Amygdala (tissue), 56 donors: ENCODE results near the gene PTPRG.

ENCODE experiments used
- DNase-seq, 56 donors: peaks; one replicate each; lab custom pipeline; 2025; lab: John Stamatoyannopoulos, UW

Gene PTPRG

DNA sequence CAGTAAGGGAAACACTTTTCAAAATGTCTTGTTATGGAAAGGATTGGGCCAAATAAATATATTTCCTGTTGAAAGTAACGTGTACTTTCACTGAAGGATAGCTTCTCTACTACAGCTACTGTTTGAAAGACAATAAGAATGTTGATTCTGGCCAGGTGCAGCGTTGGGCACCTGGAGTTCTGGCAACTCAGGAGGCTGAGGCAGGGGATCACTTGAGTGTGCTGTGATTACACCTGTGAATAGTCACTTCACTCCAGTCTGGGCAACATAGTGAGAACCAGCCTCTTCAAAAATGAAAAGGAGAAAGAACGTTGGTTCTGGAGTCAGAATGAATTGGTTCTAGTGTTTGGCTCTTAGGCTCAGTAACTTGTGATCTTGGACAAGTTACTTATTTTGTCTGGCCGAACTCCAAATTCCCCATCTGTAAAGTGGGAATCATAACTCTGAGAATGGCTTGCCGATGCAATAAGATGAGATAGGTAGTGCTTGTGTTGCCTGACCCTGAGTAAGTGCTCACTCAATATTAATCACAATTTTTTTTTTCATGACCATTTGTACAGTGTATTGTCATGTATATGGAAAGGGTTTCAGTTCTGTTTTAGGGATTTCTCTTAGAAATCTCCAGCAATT, 310.8 kb downstream of the PTPRG start:
- DNase-seq: no peak

DNA sequence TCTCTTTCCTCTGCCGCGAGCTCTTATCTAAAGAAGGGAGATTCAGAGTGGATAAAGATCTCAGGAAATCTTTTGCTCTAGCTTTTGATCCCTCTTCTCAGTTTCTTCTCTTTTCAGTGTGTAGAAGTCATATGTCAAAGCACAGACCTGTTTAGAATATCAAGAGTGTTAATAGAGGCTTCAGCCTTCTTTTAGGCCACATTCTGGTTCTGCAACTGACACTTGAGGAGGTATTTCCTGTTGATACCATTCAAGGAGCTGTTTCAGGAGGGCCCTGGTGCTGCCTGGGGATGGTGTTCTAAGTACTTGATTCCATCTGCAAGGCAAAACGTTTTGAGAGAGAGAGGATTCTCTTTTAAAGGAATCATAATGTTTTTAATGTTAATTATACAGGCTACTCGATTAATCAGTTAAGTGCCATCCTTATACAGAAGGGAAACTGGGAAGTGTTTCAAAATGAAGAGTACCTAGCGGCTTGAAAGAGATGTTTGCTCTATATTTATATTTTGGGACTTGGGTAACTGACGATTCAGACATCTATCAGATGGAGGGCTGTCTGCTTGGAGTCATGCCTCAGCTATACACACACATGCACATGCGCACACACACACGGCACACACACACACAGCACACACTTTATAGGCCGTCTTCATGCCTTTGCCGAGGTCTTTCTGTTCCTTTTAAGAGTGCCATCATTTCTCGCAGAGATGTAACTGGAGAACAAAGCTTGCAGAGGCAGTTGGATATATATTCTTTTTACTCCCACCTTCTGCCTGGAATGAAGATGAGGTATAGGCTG, 313.9 kb downstream of the PTPRG start:
- no peak for DNase-seq

DNA sequence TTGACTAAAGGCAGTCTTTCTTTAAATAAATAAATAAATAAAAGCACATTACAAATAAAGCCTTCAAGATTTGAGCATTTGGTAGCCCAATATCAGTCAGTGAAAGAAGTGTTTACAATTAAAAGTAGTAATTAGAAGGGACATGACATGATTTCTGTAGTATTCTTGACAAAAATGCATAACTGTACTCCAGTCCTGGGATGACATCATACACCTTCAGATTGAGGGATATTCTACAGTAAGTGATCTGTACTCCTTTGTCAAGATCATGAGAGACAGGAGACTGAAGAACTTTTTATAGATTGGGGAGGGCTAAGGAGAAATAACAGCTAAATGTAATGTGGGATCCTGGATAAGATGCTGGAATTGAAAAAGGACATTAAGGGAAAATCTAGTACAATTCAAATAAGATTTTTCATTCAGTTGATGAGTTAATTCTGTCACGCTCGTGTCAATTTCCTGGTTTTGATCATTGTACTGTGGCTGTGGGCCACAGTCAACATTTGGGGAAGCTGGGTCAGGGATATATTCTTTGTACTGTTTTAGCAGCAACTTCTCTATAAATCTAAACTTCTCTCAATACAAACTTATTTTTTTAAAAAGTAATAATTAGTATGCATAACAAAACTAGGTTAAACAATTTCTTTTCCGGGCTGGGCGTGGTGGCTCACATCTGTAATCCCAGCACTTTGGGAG, 314.8 kb downstream of the PTPRG start:
- no peak for DNase-seq

DNA sequence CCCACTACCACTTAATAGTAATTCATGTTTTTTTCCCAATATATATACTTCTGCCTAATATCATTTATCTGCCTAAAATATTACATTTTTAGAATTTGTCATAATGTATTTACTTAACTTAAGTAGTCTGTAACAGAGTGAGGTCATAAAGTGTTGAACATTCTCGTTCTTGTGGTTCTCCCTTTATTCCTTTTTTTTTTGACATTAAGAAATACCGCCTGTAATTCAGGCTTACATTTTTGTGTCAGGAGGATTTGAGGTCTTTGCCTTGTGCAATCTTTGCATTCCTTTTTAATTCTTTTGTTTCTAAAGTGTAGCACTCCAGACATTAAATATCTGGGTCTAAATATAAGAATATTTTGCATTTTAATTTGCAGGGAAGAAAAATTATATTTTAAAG, 315.4 kb downstream of the PTPRG start:
- DNase-seq: no peak

DNA sequence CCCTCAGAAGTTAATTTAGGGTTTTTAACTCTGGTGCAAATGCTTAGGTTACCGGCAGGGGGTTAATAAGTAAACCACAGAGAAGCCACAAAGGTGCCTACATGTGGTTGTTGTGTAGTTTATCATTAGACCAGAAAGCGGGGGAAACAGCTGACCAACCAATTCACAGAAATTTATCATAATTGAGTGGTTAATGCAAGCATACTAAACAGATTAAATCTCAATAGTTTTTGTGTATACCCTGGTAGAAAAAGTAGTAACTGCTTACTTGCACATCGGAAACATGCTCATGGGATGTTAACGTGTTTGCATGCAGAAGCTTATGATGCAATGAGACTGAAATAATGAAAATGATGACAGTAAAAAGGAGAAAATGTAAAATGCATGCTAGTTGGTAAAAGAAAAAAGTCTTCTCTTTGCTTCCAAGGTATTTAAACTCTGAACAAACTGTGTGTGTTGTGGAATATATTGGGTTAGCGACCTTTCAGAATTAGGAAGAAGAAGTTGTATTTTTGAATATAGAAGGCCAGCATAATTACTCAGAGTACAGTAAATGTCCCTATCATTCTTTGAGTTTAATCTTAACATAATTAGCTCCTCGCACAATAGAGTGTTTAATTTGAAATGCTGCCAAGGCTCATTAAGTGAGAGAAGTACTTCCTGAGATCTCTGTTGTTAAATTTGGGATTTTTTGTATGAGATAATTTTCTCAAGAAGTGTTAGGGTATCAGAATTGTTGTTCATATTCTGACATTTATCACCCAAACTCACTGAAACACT, 316.2 kb downstream of the PTPRG start:
- no peak for DNase-seq

DNA sequence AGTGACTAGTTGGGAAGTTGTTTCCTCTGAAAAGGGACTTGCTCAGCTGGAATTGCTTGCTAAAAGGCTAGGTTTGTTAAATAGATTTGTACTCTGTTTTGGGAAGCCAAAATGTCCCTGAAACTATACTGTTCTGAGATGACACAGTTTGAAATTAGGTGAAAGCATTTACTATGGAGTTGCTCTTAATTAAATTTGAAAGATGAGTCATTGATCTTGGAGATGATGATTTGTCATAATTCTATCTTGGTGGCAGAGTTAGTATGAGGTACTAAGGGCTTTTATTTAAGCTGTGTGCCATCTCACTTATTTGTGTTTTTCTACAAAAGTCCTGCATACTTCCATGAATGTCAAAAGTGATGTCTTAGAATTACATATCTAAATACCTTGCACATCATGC, 320.9 kb downstream of the PTPRG start:
- no peak for DNase-seq

DNA sequence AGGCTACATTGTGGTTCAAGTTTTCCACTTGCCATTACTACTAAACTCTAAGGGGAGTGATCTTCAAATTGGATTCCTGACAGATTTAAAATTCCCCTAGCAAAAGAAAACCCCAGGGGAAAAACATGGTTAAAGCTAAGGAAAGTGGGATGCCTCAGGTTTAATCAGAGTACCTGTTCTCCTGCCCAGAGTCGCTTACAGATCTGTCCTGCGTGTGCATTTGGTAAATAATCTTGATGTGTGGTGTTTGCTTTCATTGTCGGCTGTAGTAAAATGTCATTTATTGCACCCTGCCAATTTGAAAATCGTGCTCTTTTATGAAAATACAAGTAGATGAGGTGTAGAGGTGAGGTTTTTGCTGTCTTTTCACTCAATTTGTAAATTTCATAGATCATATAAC, 323.4 kb downstream of the PTPRG start:
- DNase-seq: no peak

DNA sequence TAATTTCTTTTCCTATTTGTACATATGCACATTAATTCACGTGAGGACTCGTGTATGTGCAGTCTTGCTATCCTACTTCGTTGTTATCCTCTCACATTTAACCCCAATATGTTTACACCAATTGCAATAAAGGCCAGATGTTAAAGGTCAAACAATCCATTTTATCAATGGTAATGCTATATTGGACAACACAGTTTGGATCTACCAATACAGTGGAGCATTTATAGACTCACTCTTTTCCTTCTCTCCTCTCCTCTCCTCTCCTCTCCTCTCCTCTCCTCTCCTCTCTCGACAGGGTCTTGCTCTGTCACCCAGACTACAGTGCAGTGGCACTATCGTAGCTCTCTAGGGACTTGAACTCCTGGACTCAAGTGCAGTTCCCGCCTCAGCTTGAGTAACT, 324.0 kb downstream of the PTPRG start:
- no peak for DNase-seq

DNA sequence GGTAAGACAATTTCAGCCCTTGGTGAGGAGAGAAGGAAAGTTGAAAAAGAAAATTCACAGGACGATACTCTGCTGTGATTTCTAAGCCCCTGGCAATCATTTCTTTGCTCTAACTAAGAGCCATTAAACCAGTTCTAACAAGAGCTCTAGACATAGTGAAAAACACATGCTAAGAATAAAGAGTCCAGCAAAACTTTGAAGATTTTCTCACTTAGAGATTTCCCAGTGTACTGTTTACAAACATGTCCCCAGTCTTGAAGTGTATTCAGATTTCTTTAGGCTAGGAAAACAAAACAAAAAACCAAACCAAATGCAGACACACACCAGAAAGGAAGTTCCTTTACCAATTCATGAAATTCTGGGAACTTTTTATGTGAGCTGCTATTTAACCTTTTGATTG, 325.8 kb downstream of the PTPRG start:
- DNase-seq: no peak

DNA sequence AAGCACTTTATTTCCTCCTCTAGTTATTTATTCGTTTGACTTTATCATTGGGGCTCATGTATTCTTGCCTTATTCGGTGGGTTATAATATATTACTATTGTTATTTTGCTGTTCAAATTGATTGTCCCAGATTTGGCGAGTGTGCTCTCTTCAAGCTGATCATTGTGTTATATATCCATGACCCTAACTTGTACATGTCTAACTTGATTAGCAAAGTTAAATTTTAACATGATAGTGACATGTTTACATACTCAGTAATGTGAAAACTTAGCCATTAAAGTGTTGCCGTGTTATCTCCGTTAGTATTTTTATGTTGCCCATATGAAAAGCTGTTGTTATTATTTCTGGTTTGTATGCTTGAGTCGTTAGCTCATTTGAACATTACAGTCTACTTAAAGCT, 327.9 kb downstream of the PTPRG start:
- DNase-seq: no peak

DNA sequence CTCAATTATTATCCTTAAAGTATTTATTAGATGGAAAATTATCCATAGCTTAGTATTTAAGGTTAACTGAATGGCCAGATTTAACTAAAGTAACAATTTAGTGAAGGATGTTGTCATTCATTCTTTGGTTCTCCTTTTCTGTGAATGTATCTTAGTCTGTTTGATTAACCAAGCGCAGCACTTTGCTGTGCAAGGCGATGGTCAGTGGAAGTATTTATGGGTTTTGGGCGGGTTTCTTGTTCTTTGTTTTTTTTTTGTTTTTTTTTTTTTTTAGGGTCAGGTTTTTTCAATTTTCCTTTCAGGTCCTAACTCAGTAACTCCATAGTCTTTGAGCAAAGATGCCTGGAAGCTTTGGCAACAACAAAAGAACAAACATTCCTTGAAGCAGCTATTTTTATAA, 328.8 kb downstream of the PTPRG start:
- no peak for DNase-seq

DNA sequence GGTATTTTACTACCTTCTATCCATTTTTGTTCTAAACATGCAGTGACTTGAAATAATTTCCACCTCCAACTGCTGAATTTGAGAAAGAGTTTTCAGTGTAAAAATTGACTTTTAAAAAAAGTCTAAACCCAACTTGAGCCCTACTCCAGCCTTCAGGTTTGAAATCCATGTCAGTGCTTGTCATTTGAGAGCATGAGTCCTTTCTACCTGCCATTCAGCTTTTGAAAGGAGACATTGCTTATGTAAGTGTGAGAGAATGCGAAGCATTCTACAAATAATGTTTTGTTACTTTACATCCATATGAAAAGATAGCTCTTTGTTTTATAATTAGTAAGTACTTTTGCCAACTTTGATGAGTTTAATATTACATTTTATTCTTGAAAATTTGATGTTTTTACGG, 329.2 kb downstream of the PTPRG start:
- DNase-seq: no peak

DNA sequence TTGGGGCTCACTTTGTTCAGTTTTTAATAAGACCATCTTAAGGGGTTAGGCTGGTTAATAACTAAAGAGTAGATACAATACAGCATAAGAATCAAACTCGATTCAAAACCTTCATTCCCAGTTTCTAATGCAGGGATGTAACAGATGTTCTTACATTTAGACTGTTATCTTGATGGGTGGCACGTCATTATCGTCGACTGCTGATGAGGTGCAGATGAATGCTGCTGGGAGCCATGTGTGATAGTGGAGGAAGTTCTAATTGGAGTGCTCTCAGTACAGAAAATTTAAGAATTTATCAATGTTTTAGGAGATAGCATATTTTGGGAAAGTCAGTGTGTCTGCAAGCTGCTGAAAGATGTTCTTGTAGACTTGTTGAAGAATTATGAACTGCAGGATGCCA, 331.5 kb downstream of the PTPRG start:
- no peak for DNase-seq

DNA sequence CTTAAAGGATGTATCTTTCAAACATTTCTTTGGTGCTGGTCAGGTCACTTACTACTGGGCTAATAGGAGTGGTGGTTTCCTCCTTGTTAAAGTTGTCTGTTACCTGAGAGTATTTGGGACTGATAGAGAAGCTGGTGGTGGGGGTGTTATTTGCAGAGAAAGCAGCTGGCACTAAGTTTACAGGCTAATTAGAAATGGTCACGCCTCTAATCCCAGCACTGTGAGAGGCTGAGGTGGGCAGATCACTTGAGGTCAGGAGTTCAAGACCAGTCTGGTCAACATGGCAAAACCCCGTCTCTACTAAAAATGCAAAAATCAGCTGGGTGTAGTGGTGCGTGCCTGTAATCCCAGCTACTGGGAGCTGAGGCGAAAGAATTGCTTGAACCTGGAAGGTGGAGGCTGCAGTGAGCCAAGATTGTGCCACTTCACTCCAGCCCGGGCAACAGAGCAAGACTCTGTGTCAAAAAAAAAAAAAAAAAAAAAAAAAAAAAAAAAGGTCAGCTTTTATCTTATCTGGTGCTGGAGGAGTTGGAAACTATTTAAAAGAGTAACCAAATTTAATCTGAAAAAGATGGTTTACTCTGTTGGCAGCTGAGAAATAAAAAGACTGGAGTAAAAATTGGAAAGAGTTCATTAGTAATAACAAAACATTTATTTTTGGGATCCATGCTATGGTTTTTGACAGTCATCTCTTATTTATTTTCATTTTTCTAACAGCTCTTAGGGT, 332.6 kb downstream of the PTPRG start:
- DNase-seq: no peak

DNA sequence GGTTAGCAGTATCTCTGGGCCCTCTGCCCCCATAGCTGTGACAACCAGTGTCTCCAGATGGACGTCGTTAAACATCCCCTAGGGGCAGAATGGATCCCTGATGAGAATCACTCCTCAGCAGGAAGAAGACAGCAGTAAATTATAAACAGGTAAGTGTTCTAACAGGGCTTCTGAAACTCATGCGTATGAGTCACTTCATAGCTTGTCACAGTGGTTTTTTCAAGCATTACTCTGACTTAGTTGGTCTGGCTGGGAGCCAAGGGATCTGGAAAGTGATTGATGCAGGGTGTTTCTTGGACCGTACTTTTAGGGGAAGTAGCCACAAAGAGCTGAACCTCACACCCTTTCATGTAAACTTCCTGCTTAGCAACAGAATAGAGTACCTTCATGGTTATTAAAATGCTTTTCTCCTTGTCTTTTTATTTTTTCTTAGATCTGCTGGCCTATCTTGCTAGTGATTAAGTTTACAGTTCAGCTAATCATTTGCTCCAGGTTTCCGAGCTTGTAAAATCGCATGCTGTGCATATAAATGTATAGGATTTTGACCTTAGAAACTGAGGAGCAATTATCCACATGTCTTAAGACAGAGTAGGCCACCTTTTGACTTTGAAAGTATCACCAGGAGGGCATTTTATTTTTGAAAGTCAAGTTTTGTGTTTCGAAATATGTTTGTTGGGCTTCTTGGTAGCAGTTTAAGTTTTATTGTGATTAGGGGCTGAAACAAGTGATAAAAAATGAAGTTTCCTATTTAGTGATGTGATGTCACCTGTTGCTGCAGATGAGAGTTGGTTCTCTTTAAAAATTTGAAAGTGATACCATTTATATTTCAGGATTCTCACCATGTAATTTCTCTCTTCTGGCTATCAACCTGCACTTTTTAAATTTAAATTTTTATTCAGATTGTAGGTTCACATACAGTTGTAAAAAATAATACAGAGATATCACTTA, 333.9 kb downstream of the PTPRG start:
- DNase-seq: peak in 17 of 56 donors; percentile 1 to 59 (median 12)

DNA sequence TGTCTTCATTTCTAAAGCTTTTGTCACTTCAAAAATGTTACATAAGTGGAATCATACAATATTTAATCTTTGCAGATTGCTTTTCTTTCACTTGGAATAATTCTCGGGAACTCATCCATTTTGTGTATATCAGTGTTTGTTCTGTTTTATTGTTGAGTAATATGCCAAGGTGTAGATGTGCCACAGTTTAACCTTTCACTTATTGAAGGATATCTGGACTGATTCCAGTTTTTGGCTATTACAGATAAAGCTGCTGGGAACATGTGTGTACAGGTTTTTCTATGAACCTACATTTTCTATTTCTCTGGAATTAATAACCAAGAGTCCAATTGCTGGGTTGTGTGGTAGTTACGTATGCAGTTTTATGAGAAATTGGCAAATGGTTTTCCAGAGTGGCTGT, 334.9 kb downstream of the PTPRG start:
- DNase-seq: no peak

DNA sequence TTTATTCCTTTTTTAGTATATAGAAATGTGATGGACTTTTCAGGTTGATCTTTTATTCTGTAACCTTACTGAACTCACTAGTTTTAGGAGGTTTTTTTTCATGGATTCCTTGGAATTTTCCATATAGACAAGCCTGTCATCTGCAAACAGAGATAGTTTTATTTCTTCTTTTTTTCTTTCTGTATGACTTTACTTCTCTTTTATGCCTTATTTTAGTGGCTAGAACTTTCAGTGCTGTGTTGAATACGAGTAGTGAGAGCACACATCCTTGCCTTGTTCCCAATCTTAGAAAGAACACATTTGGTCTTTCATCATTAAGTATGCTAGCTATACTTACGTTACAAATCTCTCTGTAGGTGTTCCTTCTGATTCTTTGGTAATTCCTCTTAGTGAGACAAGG, 336.5 kb downstream of the PTPRG start:
- DNase-seq: no peak

DNA sequence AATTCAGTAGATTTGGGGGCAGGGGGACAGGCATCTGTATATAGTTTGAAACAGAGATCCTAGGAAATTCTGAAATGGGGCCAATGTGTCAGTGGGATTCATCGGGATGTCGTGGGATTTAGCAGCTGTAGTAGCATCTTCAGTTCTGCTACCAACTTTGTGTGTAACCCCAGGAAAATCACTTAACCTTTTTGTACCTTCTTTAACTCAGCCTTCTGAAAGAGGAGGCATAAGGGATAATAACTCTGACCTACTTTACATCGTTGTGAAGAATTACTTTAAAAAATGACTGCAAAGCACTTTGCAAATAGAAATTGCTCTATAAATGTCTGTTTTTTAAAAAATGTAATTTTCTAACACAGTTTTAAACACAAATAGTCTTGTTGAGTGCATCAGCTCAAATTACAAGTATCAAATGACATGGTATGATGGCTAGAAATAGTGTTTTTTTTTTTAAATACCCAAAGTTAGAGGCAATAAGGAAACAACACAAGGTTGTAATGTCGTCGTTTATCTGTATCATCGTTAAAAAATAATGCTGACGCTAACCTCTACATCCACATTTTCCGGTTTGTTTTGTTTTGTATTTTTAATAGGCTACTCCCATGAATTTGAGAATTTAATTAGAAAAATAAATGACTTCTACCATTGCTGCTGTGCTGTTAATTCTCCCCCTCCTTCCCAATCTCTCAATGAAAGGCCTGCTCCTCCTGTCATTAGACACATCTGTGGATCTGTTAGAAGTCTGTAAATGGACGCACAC, 338.5 kb downstream of the PTPRG start:
- DNase-seq: no peak
